A673 (cell line): ENCODE data around the gene MCAT.

ENCODE experiments used
- CTCF ChIP-seq: fragments of 300-800, 200-600 bp; sonication (generic); conservative IDR thresholded peaks from 2 replicates; pipeline ENCODE4 v1.5.1; 2017; ENCODE audit warnings: low read depth, mild to moderate bottlenecking, antibody characterized with exemption, low read length, moderate library complexity, mixed read lengths
- EZH2 ChIP-seq: fragments of 200-600 bp; sonication (generic); IDR thresholded peaks from 2 replicates; pipeline ENCODE4 v1.6.1; 2017; ENCODE audit warnings: borderline replicate concordance, low read depth, mild to moderate bottlenecking, mixed read lengths, antibody characterized with exemption, low read length; ENCODE audit not compliant: poor library complexity, severe bottlenecking

- no peak for TF ChIP-seq CTCF
- TF ChIP-seq EZH2 = no peak
These were observed 36.7 kb upstream of the MCAT start for GRCh38 chr22:43179911-43180195.
